HG03571 (cell line): Measurements from ENCODE around the gene CGNL1.

Experiments used
- ATAC-seq: cut with Tn5 transposase; IDR thresholded peaks from one replicate; pipeline ENCODE4 v1.9.1; 2021; ENCODE audit not compliant: unreplicated experiment

CGNL1 gene

DNA sequence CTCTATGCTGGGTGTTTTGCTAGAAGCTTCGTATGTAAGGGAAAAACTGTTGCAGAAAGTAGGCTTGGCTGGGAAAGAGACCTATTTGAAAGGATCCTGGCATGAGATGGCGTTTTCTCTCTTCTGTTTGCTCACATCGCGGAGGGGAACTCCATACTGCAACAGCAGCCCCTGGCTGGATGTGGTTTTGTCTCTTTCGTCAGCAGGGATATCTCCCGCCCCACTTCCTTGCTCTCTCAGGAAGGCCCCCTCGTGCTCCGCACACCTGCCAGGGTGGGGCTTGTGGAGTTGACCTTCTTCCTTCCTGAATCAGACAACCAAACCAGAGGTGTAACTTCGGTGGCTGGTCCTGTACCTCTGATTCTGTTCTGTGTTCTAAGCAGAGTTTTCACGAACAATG, 189.0 kb downstream of the CGNL1 start:
- no peak for ATAC-seq

DNA sequence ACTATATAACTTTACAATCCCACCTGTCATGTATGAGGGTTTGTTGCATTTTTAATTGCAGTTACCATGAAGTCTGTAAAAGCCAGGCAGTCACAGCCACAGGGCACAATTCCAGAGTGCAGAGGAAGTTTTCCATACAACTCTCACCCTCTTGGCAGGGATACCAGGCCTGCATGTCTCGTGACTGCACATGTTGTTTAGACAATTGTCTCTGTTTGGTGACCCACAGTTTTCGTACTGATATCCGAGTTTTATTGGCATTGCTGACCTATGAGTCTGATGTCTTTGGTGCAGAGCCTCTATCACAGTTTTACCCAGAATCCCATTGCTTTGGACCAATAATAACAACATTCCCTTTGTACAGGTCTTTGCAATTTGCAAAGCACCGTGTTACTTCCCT, 190.5 kb downstream of the CGNL1 start:
- no peak for ATAC-seq

DNA sequence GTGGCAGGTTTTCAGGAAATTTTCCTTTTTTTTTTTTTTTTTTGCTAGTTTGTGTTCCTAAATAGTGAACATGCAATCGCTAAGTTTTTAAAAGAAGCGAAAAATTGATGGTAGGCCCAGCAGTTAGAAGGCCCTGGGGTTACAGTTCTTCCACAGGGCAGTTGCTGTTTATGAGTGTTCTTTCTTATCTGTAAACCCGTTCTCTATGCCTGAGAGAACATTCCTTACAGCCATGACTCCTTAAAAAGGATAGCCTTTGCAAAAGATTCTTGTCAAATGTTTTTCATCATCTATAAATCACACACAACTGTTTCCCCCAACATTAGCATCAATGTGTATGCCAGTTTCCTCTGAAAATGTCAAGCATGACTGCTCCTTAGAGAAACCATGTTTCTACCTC, 191.6 kb downstream of the CGNL1 start:
- ATAC-seq, result no peak

DNA sequence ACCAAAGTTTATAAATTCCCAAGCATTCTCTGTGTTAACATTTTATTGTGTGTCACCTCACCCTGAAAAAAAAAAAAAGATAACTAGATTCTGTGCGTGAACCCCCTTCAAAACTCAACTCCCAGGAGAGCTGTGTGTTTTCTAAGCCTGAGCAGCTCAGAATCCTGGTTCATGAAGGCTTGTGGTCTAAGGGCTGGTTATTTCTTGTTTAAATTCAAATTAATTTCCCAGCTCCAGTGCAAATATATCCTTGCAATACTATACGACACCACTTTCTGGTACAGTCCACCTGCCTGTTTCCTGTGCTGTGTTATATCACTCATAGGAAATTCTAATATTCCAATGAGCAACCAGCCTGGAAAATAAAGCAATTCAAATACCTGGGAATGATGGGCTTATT, 192.0 kb downstream of the CGNL1 start:
- ATAC-seq, result no peak

DNA sequence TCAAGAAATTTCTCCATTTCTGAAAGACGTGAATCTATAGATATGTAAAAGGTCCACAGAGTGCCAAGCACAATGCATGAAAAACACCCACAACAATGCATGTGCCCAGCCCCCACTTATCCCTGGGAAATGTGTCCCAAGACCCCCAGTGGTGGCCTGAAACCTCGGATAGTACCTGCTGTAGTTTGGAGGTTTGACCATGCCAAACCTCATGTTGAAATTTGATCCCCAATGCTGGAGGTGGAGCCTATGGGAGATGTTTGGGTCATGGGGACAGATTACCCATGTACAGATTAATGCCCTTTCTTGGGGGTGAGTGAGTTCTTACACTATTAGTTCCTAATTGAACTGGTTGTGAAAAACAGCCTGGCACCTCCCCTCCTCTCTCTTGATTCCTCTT, 194.0 kb downstream of the CGNL1 start:
- no peak for ATAC-seq

DNA sequence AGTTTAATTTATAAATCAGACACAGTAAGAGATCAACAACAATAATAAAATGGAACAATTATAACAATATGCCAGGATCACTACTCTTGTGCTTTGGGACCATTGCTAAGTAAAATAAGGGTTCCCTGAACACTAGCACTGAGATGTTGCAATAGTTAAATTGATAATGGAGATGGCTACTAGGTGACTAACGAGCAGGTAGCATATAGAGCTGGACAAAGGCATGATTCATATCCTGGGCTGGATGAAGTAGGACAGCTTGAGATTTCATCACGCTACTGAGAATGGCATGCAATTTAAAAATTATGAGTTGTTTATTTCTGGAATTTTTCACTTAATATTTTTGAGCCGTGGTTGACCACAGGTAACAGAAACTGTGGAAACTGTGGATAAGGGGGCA, 194.7 kb downstream of the CGNL1 start:
- ATAC-seq, result no peak

DNA sequence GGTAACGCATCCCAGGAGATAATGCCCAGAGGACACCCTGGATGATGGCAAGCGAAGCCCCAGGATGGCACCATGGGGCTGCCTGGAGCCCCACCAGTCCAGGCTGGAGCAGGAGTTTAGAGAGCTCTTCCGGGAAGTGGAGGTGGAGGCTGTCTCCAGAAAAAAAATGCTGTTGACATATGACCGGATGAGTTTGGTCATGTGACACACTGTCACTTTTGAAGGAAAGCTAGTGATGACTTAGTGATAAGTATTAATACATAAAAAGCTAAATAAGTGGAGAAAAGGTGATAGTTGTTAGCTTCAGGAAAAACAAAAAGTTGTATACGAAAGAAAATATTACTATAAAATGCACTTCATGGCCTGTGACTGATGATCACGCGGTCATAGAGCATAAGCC, 195.4 kb downstream of the CGNL1 start:
- ATAC-seq, result no peak

DNA sequence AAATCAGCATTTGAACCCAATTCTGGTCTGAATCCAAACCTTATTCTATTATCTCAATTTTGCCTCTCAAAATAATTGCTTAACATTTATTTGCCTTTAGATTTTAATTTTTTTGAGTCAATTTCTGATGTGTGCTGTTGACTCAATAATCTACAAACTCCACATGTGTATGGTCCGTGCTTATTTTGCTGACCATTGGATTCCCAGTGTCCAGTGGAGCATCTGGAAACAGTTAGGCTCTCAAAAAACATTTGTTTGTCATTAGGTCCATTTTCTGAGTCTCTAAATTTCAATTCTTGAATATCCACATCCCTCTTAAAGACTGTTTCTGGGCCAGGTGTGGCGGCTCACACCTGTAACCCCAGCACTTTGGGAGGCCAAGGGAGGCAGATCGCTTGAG, 196.2 kb downstream of the CGNL1 start:
- no peak for ATAC-seq

DNA sequence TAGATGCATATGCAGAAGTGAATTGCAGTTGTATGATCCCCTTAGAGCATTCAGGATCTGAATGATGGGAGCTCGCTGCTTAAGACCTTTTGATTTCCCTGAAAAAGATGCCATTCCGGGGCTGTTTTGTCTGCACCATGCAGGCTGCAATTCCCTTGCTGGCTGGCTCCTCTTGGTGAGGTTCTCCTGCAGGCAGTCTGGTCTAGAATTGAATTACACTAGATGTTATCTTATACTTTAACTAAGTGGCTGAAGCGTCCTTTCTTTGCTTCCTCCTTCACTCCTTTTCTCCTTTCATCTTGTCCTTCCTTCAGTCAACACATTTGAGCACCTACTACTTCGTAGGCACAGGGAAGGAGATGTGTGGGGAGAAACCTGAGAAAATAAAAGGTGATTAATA, 196.8 kb downstream of the CGNL1 start:
- no peak for ATAC-seq

DNA sequence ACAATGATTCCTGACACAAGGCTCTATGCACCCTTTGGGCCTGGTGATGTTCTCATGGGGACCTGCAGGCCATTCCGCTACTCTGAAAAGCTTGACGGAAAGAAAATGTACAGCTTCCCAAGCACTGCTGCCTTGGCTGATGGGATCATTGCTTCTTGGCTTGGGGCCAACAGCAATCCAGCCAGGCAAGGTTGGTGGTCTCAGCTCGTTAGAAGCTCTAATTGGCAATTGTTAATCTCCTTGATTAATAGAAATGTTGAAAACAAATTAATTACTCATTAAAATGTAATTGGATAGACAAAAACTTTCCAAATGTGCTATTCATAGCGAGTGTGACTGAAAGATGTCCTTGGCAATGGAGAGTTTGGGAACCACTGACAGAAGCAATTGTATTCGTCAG, 199.1 kb downstream of the CGNL1 start:
- ATAC-seq, result no peak

DNA sequence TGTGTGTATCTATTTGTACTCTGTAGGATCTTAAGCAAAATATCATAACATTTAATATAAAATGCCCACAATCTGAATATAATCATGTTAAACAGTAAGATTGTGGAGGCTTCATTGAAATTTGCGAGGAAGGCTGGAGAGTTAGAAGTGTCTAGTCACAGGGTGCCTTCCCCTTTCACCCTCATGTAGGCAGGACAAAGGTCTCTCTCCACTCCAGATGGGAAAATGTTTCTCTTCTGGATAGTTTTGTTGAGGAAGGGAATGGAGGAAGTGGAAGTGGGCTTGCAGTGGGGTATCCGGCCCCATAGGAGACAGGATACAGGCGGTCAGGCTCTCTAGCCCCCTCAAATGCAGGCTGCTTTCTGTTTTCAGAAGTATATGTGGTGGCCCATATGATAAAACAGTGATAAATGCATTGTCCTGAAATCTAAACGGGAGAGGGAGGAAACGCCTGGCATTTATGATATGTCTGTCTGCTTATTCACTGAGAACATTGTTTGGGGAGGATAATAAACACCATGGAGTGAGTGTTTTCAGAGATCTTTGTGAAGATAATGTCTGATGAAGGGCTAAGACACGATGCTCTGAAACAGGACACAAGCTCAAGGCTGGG, 202.1 kb downstream of the CGNL1 start:
- no peak for ATAC-seq

DNA sequence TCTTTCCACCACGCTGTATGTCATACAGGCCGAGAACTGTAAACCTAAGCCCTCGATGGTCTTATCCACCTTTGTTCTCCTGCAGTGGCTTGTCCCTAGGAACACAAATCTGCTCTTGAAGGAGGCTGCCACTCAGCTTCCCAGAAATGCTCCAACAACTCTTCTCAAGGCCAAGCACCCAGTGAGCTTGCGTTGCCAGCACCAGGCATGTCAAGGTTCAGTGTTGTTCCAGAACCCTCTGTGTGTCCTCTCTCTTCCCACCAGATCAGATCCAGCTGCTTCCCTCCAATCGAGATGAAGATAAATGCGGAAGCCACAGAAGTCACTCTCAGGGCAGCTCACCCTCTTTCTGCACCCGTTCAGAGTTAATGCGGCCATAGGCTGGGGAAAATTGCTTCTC, 204.1 kb downstream of the CGNL1 start:
- no peak for ATAC-seq

DNA sequence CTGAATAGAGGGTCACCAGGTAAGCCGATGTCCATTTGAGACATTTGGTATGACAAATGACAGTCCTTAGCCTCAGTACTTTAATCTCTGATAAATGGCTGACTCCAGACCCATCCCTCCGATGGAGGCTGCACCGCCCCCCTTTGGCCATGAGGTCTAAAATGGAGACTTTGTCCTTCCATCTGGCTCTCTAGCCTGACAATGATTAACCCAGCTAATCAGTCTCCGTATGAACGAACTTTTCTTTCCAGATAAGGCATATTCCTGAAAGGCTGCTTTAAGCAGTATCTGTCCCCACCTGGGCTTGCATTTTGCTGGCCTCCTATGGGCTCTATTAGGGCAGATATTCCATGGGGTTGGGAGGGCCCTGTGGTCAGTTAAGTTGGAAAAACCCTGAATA, 204.6 kb downstream of the CGNL1 start:
- ATAC-seq, result no peak

DNA sequence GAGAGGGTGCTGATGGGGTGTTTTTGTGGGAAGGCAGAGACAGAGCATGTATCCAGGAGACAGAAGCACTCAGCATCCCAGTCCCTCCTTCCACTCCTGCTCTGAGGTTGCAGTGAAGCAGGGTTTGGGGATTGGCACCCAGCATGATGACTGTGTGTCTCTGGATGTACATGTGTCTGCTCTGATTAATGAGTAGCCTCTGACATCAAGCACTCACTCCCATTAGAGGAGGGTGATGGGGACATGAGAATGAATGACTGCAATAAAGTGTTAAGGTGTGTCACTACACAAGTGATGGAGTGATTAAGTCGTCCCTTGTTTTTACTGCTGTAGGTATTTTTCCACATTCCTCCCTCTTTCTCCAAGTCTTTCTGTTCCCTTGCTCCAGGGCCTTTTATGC, 205.8 kb downstream of the CGNL1 start:
- no peak for ATAC-seq

DNA sequence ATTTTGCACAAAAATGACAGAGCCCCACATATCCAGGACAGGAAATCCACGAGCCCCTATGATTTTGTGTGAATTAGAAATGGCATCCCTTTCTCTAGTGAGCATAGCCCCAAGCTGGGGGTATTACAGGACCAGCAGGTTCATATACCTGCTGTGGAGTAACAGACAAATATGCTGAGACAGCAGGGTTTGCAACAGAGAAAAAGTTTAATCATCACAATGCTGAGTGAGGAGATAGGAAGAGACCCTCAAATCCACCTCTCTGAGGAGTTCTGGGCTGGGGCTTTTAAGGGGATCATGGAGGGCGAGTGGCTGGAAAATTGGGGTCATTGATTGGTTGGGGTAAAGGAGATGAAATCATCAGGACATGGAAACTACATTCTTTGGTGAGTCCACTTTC, 207.0 kb downstream of the CGNL1 start:
- no peak for ATAC-seq

DNA sequence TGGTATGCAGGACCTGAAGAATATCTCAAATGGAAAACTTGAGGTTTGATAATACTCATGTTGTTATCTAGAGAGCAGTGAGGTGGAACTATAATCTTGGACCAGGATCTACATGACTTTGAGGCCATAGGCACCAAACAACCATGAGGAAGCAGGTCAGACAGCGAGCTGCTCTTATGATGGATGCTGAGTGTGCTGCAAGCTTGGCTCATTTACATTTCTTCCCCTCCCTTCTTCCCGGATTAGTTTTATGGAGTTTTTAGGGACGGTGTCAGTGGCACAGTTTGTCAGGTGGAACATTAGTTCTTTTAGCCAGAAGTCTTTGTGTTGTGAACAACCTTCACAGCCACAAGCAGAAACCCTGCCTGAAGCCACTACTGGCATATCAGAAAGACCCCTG, 207.4 kb downstream of the CGNL1 start:
- ATAC-seq, result no peak

DNA sequence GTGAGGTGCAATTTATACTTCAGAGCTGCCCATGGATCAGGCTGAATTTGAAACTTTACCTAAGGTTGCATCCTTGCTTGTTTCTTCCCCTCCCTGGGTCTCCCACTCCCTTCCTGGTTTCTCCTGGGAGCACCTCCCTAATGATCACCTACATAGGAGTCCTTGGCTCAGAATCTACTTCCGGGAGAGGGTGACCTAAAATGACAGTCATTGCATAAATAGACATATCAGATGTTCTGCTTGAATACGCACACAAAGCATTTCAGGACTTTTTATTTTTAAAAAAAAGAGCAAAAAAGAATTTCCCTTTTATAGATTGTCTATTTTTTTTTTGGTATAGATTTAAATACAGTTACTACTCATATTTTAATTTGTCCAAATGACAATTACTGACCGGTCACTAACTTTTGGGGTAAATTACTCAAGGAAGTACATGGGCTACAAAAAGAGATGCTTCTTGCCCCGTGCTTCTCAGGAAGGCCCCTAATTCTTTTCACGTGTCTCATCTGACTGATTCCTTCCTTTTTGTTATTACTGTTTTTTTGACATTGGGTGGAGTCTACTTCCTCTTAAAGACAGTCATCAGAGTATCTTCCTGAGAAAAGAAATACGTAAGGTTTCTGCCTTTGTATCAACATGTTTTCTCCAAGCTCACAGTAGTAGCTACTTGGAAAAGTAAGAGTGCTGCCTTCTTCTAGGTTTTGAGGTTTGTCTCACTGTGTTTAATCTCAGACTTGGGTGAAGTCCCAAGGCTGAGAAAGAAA, 210.5 kb downstream of the CGNL1 start:
- no peak for ATAC-seq

DNA sequence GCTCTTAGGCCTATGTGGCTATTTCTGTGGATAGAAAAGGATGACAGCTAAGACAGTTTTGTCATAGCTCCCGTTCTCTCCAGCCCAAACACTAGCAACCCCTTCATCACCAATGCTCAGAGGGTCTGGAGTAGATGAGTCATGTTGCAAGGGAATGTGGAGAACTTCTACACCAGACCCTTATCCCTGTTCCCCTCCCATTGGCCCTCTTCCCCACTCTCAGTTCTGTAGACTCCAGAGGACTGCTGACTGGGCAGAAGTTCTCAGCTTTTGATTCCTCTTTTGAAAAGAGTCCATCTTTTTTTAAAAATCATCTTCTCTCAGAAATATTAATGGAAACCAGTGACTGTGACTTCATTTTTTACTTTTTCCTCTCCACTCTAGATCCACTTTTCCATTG, 213.0 kb downstream of the CGNL1 start:
- no peak for ATAC-seq

DNA sequence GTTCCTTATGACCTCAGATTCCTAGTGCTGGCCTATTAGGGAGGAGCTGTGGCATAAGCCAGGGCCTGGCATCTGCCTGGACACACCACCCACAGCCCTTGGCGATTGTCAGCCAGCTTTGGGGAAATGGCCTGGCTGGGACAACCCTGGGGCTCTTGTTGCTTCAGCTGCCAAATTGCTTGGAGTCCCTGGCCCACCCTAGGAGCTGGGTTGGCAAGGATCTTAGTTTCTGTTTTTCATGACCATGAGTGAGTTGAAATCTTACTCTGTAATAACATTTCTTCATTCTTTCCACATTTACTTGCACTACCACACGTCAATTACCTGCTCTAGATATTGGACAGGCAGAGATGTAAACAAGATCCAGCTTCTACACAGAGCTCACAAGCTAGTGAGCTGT, 213.4 kb downstream of the CGNL1 start:
- ATAC-seq, result no peak

DNA sequence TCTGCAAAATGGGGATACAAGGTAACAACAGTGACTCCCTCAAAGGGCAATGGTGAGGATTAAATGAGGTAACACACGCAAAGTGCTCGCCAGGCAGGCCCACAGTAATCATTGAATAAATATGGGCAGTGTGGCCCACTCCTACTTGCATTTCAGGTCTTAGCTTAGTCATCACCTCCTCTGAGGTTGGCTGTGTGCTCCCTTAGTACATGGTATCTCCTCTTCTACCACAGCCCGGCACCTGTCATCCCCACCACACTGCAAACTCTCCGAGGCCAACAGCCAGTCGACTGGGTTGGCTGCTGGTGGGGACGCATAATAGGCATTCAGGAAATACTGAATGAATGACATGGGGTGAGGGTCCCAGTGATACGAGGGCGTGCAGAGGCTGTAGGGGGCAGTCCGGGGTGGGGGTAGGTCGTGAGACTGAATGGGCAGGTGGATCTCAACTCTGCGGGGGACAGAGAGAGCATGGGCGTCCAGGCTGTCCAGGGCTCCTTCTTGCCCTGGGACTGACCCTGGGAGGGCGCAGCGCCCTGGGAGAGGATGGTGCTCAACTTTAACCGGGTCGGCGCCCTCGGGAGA, 215.0 kb downstream of the CGNL1 start:
- ATAC-seq, result no peak

DNA sequence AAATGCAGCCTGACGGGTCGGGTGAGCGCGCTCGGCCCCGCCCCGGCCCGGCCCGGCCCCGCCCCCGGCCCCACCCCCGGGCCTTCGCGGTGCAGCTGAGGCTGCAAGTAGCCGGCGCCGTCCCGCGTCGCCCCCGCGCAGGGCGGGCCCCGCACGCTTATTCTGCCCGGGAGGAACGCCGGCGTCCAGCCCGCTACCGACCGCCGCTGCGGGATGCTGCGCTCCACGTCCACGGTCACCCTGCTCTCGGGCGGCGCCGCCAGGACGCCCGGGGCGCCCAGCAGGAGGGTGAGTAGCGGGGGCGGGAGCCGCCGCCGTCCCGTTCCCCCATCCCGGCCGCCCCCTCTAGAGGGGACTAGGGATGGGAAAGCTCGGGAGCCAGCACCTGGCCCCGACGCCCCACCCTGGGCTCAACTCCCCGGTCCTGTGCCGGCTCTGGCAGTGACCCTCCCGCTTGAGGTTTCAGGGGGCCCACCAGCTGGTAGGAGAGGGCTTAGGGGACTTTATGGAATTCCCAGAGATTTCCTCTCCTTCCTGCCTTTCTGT, 215.6 kb downstream of the CGNL1 start, which contains the start of gene MYZAP:
MYZAP (plus strand) TSS at position 83 of the 546 bp plus-strand sequence; CDS start at position 214, 131 bp downstream.
- ATAC-seq, result no peak

DNA sequence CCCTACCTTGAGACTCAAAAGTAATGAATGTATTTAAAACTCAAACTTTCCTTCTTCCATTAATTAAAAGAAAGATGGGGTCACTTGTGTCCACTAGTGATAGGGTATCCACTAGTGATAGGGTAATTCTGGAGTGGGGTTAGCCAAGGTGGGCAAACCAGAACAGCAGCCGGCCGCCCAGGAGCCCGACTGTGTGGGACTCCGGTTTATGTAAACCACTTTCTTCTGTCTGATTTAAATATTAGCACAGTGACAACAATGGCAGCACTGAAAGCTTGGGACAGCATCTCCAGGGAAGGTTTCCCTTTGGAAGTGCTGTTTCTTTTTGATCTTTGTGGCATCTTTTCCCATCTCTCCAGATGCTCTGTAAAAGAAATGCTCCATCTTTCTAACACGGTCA, 216.1 kb downstream of the CGNL1 start:
- no peak for ATAC-seq
